Loucy (cell line): ENCODE data around the gene WDR46.

ENCODE experiments used
- H2AFZ ChIP-seq: fragments of 200-600 bp; sonication (generic); 2 replicates; pipeline ENCODE4 v1.6.0; 2016; ENCODE audit warnings: antibody characterized with exemption, mild to moderate bottlenecking, low read length, moderate library complexity
- H3F3A ChIP-seq: fragments of 200-600 bp; 2 replicates; pipeline ENCODE4 v1.6.0; 2016; ENCODE audit warnings: antibody characterized with exemption, low read depth, mild to moderate bottlenecking
- H3K27me3 ChIP-seq: fragments of 200-600 bp; sonication (generic); 2 replicates; pipeline ENCODE4 v1.6.1; 2014; ENCODE audit warnings: low read length, mild to moderate bottlenecking; ENCODE audit not compliant: insufficient read depth, poor library complexity, severe bottlenecking
- H3K36me3 ChIP-seq: fragments of 200-600 bp; sonication (generic); 2 replicates; pipeline ENCODE4 v1.6.1; 2016; ENCODE audit warnings: low read length; ENCODE audit not compliant: insufficient read depth
- H3K4me1 ChIP-seq: fragments of 200-600 bp; sonication (generic); 2 replicates; pipeline ENCODE4 v1.5.1; 2014; ENCODE audit warnings: low read length, mild to moderate bottlenecking; ENCODE audit not compliant: insufficient read depth, poor library complexity, severe bottlenecking
- H3K4me2 ChIP-seq: fragments of 200-600 bp; sonication (generic); 2 replicates; pipeline ENCODE4 v1.6.0; 2014; ENCODE audit warnings: antibody characterized with exemption, low read length, low read depth, mild to moderate bottlenecking; ENCODE audit not compliant: poor library complexity, severe bottlenecking
- H3K4me3 ChIP-seq: fragments of 200-600 bp; sonication (generic); 2 replicates; pipeline ENCODE4 v1.5.1; 2014; ENCODE audit warnings: low read length, mild to moderate bottlenecking, mixed read lengths; ENCODE audit not compliant: poor library complexity, severe bottlenecking
- H3K79me2 ChIP-seq: fragments of 200-600 bp; sonication (generic); 2 replicates; pipeline ENCODE4 v1.6.1; 2014; ENCODE audit warnings: low read length; ENCODE audit not compliant: insufficient read depth
- H3K9ac ChIP-seq: fragments of 200-600 bp; sonication (generic); 2 replicates; pipeline ENCODE4 v1.6.0; 2014; ENCODE audit warnings: mild to moderate bottlenecking, low read depth, low read length, moderate library complexity; ENCODE audit not compliant: poor library complexity, severe bottlenecking
- H3K9me2 ChIP-seq: fragments of 200-600 bp; sonication (generic); replicated peaks from 2 replicates; pipeline ENCODE4 v1.6.1; 2016; ENCODE audit warnings: low read depth, low read length, mixed read lengths
- H3K9me3 ChIP-seq: fragments of 200-600 bp; sonication (generic); 2 replicates; pipeline ENCODE4 v1.6.1; 2014; ENCODE audit warnings: mild to moderate bottlenecking, antibody characterized with exemption, low read length, low read depth; ENCODE audit not compliant: insufficient read depth
- H4K20me1 ChIP-seq: fragments of 200-600 bp; sonication (generic); 2 replicates; pipeline ENCODE4 v1.6.0; 2014; ENCODE audit warnings: antibody characterized with exemption, low read length, mild to moderate bottlenecking; ENCODE audit not compliant: insufficient read depth, poor library complexity, severe bottlenecking
- EZH2phosphoT487 ChIP-seq: fragments of 200-600 bp; IDR thresholded peaks from 2 replicates; pipeline ENCODE4 v1.6.1; 2018; ENCODE audit warnings: antibody characterized with exemption, mild to moderate bottlenecking, moderate library complexity, borderline replicate concordance
- TF ChIP-seq, protein P1 (sequence below): fragments of 200-600 bp; sonication (generic); conservative IDR thresholded peaks from 2 replicates; pipeline ENCODE4 v1.5.1; 2014; ENCODE audit warnings: mild to moderate bottlenecking, antibody characterized with exemption, low read length

Gene WDR46

GRCh38 chr6:33313709-33314514, 24.9 kb upstream of the WDR46 start, which contains the start of gene TAPBP:
TAPBP (minus strand) TSS chr6:33314078; CDS start chr6:33314041, 37 bp downstream.
- Histone ChIP-seq H2AFZ (peak within 1 kb of the TSS; percentile 79), H3K9me3 (no peaks in the 10 kb centered on the region), H3F3A (peaks cover 6% of the 10 kb centered on the region; the same call in 1 of the 2 replicates), H3K27me3 (no peaks in the 10 kb centered on the region), H3K4me1 (peaks cover 33% of the 10 kb centered on the region), H3K4me2 (peak within 1 kb of the TSS; percentile 95), H3K4me3 (peak within 1 kb of the TSS; percentile 94), H3K9me2 (no peaks in the 10 kb centered on the region), H3K9ac (peak within 1 kb of the TSS; percentile 93), H3K36me3 (peaks cover 4% of the 10 kb centered on the region; the same call in 1 of the 2 replicates), H4K20me1 (peaks cover 35% of the 10 kb centered on the region), H3K79me2 (peaks cover 67% of the 10 kb centered on the region)
- no peak for TF ChIP-seq EZH2phosphoT487
- TF ChIP-seq, protein P1, sequence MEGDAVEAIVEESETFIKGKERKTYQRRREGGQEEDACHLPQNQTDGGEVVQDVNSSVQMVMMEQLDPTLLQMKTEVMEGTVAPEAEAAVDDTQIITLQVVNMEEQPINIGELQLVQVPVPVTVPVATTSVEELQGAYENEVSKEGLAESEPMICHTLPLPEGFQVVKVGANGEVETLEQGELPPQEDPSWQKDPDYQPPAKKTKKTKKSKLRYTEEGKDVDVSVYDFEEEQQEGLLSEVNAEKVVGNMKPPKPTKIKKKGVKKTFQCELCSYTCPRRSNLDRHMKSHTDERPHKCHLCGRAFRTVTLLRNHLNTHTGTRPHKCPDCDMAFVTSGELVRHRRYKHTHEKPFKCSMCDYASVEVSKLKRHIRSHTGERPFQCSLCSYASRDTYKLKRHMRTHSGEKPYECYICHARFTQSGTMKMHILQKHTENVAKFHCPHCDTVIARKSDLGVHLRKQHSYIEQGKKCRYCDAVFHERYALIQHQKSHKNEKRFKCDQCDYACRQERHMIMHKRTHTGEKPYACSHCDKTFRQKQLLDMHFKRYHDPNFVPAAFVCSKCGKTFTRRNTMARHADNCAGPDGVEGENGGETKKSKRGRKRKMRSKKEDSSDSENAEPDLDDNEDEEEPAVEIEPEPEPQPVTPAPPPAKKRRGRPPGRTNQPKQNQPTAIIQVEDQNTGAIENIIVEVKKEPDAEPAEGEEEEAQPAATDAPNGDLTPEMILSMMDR: no peak

- Histone ChIP-seq H4K20me1 (peaks cover 35% of the 10 kb centered on the region), H3F3A (peaks cover 1% of the 10 kb centered on the region; the same call in 1 of the 2 replicates), H3K9me3 (no peaks in the 10 kb centered on the region), H2AFZ (peak overlapping the region; percentile 79), H3K27me3 (no peaks in the 10 kb centered on the region), H3K9ac (peak overlapping the region; percentile 93), H3K9me2 (no peaks in the 10 kb centered on the region), H3K4me1 (peaks cover 26% of the 10 kb centered on the region), H3K4me3 (peak overlapping the region; percentile 94), H3K79me2 (peaks cover 67% of the 10 kb centered on the region), H3K36me3 (no peaks in the 10 kb centered on the region), H3K4me2 (peak overlapping the region; percentile 95)
- no peak for TF ChIP-seq EZH2phosphoT487
- TF ChIP-seq, protein P1: no peak
Measured at GRCh38 chr6:33313105-33313708, 24.2 kb upstream of the WDR46 start.

DNA sequence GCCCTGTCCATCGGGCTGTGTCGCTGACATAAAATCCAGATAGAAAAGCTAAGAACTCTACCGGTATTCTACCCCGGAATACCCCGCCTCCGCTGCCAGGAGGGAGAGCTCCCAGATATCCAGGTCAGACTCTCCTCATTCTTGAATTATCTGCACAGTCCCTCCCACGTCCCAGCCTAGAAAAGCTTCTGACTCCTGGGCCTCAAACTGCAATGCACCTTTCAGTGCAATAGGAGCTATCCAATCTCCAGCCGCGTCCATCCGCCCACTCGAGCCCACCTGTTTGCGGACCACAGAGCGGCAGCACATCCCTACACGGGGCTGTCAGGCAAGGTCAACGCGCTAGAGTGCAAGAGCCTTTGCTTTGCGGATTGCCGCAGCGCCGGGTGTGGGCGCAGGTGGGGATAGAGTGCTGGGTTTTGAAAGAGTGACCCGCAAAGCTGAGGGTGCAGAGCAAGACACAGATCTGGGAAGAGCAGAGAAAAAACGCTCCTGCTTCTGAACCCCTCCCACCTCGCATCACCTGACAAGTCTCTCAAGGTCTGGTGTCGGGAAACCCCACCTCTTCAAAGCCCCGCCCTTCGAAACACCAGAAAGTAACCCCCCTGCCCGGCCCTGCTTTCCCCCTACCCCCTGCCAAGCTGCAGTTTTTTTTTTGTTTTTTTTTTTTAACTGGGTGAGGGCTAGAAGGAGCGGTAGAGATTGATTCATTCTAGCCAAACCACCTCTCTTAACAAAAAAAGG, 23.5 kb upstream of the WDR46 start:
- H3K9me3 ChIP-seq: no peaks in the 10 kb centered on the region
- H2AFZ ChIP-seq: no peak overlapping the region
- peaks cover 24% of the 10 kb centered on the region for H3K4me1 ChIP-seq
- H3K9me2 ChIP-seq: no peaks in the 10 kb centered on the region
- H3K9ac ChIP-seq: peak overlapping the region; percentile 93
- peaks cover 72% of the 10 kb centered on the region for H3K79me2 ChIP-seq
- no peaks in the 10 kb centered on the region for H3K27me3 ChIP-seq
- no peaks in the 10 kb centered on the region for H3F3A ChIP-seq
- TF ChIP-seq, protein P1: no peak
- no peak for TF ChIP-seq EZH2phosphoT487
- no peaks in the 10 kb centered on the region for H3K36me3 ChIP-seq
- peaks cover 35% of the 10 kb centered on the region for H4K20me1 ChIP-seq
- H3K4me2 ChIP-seq: peak overlapping the region; percentile 95
- peak overlapping the region; percentile 94 for H3K4me3 ChIP-seq
